Measurements from ENCODE around the gene SLC46A3.

SLC46A3 gene

GRCh38 chr13:28680541-28680940 is 38.2 kb downstream of the SLC46A3 start:
- no peak for DNase-seq (ENCODE audit: low spot score)

- peak; percentile 11 for DNase-seq (ENCODE audit: low spot score)
Observed at GRCh38 chr13:28679628-28680027, 39.1 kb downstream of the SLC46A3 start.

DNA sequence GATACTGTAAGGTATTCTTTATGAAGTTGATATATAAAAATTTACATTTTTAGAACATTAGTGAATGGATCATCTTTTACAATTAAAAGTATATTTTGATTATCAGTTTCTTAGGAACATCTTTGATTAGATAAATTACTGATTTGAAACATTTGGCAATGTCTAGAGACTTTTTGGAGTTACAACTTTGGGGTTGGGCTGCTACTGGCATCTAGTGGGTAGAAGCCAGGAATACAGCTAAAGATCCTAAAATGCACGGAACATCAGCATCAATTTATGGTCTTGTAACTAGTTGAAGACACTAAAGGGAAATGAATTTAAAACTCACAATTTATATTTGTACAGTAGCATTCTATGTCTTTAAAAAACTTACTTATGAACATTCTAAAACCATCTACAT is 40.0 kb downstream of the SLC46A3 start:
- DNase-seq (ENCODE audit: low spot score): no peak

DNA sequence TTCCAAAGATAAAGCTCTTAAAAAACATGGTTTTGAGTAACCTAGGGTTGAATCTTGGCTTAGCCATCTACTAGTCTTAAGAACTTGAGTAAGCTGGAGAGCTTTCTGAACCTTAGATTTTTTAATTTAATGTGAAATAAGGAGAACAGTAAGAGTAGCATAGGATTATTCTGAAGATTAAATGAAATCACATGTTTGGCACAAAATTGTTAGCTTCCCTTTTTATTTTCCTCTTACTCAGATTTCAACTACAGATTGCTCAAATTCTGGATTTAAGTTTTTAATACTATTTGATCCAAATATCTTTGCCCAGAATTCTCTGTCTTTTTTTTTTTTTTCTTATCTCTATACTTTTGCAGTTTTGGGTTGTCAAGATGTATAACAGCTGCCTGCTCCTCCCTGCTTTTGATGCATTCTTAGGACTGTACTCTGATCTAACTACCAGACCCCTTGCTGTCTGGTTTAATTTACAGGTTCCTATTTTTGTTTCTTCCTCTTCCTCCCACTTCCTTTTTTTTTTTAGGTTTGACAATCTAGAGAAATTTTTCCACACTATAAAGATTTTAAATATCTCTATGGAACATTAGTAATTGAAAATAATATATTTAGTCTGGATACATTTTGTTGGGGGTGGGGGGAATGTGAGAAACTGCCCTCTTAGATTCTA is 47.5 kb downstream of the SLC46A3 start:
- DNase-seq (ENCODE audit: low spot score): no peak

DNA sequence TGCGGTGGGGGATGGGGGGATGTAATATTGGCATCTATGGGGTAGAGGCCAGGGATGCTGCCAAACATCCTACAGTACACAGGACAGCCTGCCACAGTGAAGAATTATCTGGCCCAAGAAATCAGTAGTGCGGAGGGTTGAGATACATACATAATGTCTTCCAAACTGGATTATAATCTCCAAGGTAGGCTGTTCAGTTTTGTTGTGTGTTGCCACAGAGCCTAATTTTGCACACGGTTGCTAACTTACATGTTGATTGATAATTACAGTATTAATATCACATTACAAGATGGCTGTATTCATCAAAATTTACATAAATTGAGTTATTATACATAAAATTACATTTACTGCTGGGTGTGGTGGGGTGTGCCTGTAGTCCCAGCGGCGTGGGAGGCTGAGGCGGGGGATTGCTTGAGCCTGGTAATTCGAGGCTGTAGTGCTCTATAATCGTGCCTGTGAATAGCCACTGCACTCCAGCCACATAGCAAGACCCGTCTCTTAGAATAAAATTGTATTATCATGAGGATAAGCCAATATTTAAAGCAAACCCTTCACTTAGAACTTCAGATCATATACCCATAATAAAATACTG is 51.8 kb downstream of the SLC46A3 start:
- no peak for DNase-seq (ENCODE audit: low spot score)

DNA sequence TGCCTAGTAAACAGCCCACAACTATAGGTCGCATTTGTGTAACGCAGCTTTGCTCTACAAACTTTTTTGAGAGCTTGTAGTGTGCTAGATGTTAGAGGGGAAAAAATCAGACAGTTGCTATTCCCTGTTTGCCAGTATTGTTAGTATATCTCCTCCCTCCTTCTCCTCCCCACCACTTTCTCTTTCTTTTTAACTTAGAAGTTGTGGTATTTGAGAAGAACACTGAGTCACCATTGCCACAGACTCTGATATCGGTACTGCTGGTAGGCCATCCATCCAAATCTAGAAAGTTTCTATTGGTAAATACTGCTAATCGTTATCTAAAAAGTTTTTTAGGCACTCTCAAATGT is 59.2 kb downstream of the SLC46A3 start:
- DNase-seq (ENCODE audit: low spot score): no peak

GRCh38 chr13:28658796-28659620 is 59.8 kb downstream of the SLC46A3 start, which contains the start of gene POMP:
POMP (plus strand) TSS chr13:28659130; CDS start chr13:28659185, 55 bp downstream.
- DNase-seq (ENCODE audit: low spot score): peak; percentile 91

- peak; percentile 10 for DNase-seq (ENCODE audit: low spot score)
Observed at GRCh38 chr13:28658539-28658795, 60.3 kb downstream of the SLC46A3 start.

DNA sequence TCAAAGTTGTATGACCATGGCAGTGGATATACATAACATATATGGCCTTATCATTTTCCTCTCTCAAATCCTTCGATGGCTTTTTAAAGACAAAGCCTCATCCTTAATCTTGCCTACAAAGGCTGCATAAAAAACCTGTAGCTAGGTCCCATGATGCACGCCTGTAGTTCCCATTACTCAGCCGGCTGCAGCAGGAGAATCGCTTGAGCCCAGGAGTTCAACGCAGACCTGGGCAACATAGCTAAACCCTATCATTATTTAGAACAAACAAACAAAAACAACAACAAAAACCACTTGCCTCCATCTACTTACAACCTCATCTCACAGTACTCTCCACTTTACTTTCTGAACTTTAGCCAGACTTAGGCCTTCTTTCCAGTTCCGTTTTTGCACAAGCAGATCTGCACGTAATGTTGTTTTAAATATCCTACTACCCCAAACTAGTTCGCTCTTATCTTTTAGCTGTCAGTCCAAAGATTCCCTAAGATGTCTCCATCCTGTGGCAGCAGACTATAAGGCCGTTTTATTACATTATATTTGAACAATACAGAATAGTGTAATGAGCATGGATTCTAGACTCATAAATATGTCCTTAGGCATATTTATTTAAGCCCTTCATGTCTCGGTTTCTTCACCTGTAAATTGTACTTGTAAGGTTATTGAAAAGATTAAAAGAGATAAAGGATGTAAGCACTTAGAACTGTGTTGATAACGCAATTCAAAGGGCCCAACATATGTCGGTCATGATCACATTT is 60.8 kb downstream of the SLC46A3 start:
- DNase-seq (ENCODE audit: low spot score): peak; percentile 41

- no peak for DNase-seq (ENCODE audit: low spot score)
Observed at GRCh38 chr13:28655561-28655960, 63.2 kb downstream of the SLC46A3 start.

GRCh38 chr13:28654276-28654675 is 64.5 kb downstream of the SLC46A3 start:
- DNase-seq (ENCODE audit: low spot score): no peak

DNA sequence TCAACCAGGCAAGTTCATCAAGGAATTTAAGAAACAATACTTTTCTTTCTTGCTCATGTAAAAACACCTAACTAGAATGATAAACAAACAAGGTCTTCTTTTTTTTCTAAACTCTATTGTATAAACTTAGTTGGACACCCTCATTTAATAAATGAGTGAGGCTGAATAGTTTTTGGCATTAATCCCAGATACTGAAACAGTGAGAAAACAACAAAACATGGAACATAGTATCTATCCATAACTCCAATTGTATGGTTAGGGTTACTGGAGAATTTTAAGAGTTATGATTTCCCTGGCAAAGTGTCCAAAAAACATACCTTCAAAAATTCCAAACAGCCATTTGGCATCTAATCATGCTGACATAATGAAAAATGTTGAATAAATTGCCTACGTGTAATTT is 65.7 kb downstream of the SLC46A3 start:
- no peak for DNase-seq (ENCODE audit: low spot score)

GRCh38 chr13:28651810-28652401 is 66.9 kb downstream of the SLC46A3 start:
- no peak for DNase-seq (ENCODE audit: low spot score)

- no peak for DNase-seq (ENCODE audit: low spot score)
Observed at GRCh38 chr13:28650284-28650683, 68.5 kb downstream of the SLC46A3 start.
